HCT116 (cell line): ENCODE data around the gene KCNH2. TPM values are rescaled to one million over a fixed set of nuclear protein-coding genes. Genes with fewer than 3 reads are reported as not detected.

Experiments used
- ATAC-seq: fragments of 200-7000 bp; cut with Tn5 transposase; 2 replicates; pipeline ENCODE4 v1.9.1; 2020; ENCODE audit warnings: mild to moderate bottlenecking, moderate library complexity
- BruUV-seq: library from RNA; stranded (reverse); fragments of 400-500 nt; replicated peaks from 2 replicates; lab custom pipeline; 2021; lab: Mats Ljungman, UMichigan
- CTCF ChIA-PET: fragments of 300-600 bp; sonication (Branson Sonifier 250); formaldehyde crosslinking; loops from one replicate; lab custom pipeline; 2021; ENCODE audit warnings: antibody characterized with exemption; lab: Charles Lee
- POLR2A ChIA-PET: fragments of 300-600, 350-600 bp; sonication (Branson Sonifier 250); formaldehyde crosslinking; loops from one replicate; lab custom pipeline; 2021; ENCODE audit warnings: antibody characterized with exemption; lab: Charles Lee
- RAD21 ChIA-PET, 2 experiments: fragments of 300-600 bp; sonication (Branson Sonifier 250); formaldehyde crosslinking; loops; one replicate each; lab custom pipeline; 2023; ENCODE audit warnings: low total read pairs in 2 of 2; ENCODE audit not compliant: uncharacterized antibody in 2 of 2, unreplicated experiment in 2 of 2, low non-redundant PET in 1 of 2; lab: Charles Lee
- DNase-seq: peaks from one replicate; pipeline ENCODE4 v3.0.0-alpha.2; 2010; ENCODE audit warnings: low read depth, low spot score
- H2AFZ ChIP-seq: fragments of 200-600 bp; shearing (Covaris generic), sonication (generic); 2 replicates; pipeline ENCODE4 v1.6.1; 2017; ENCODE audit warnings: low read depth, mixed run types, mixed read lengths, antibody characterized with exemption, low read length; ENCODE audit not compliant: poor library complexity, severe bottlenecking
- H3K27ac ChIP-seq: 2 replicates; pipeline ENCODE4 v1.5.1; 2012; ENCODE audit warnings: low read depth, low read length
- H3K27me3 ChIP-seq: fragments of 200-600 bp; sonication (generic); 2 replicates; pipeline ENCODE4 v1.6.1; 2016; ENCODE audit warnings: mixed run types, low read length, mixed read lengths; ENCODE audit not compliant: insufficient read depth
- H3K36me3 ChIP-seq, 2 experiments: fragments of 200-500 bp in 1 of 2; fragments of 200-600 bp in 1 of 2; sonication (Bioruptor generic) in 1 of 2; sonication (generic) in 1 of 2; 2 replicates each; pipeline versions ENCODE4 v1.5.1 to v1.6.1; 2014 to 2016; ENCODE audit warnings: low read length in 2 of 2, inconsistent platforms in 1 of 2, mixed read lengths in 1 of 2, mixed run types in 1 of 2; ENCODE audit not compliant: insufficient read depth in 2 of 2, control insufficient read depth in 1 of 2
- H3K4me1 ChIP-seq, 2 experiments: fragments of 200-600 bp in 1 of 2; sonication (generic) in 1 of 2; 2 replicates each; pipeline versions ENCODE4 v1.5.1 to v1.6.1; 2012 to 2017; ENCODE audit warnings: low read length in 2 of 2, inconsistent platforms in 1 of 2, mild to moderate bottlenecking in 1 of 2, mixed read lengths in 1 of 2, mixed run types in 1 of 2, moderate library complexity in 1 of 2; ENCODE audit not compliant: insufficient read depth in 2 of 2, control insufficient read depth in 1 of 2
- H3K4me2 ChIP-seq: fragments of 200-600 bp; sonication (generic); 2 replicates; pipeline ENCODE4 v1.6.1; 2017; ENCODE audit warnings: mixed run types, low read length, mixed read lengths
- H3K4me3 ChIP-seq, 2 experiments: fragments of 200-600 bp in 1 of 2; sonication (generic) in 1 of 2; replicated peaks in 1 of 2; 2 replicates each; pipeline ENCODE4 v1.5.1; 2011 to 2016; ENCODE audit warnings: low read length in 2 of 2, control low read depth in 1 of 2, low read depth in 1 of 2, mild to moderate bottlenecking in 1 of 2, mixed read lengths in 1 of 2, mixed run types in 1 of 2
- H3K79me2 ChIP-seq: fragments of 200-600 bp; sonication (generic); 2 replicates; pipeline ENCODE4 v1.6.1; 2017; ENCODE audit warnings: mild to moderate bottlenecking, mixed run types, low read length, moderate library complexity, mixed read lengths; ENCODE audit not compliant: insufficient read depth
- H3K9ac ChIP-seq: fragments of 200-600 bp; sonication (generic); 2 replicates; pipeline ENCODE4 v1.6.1; 2016; ENCODE audit warnings: low read length, mixed read lengths
- H3K9me2 ChIP-seq: fragments of 200-600 bp; sonication (generic), shearing (Covaris generic); 2 replicates; pipeline ENCODE4 v1.6.1; 2017; ENCODE audit warnings: mixed run types, mild to moderate bottlenecking, moderate library complexity; ENCODE audit not compliant: insufficient read depth
- H3K9me3 ChIP-seq, 2 experiments: fragments of 200-500 bp in 1 of 2; fragments of 200-600 bp in 1 of 2; sonication (Bioruptor generic) in 1 of 2; sonication (generic) in 1 of 2; 2 replicates each; pipeline ENCODE4 v1.6.1; 2014 to 2017; ENCODE audit warnings: low read length in 2 of 2, mixed read lengths in 2 of 2, inconsistent platforms in 1 of 2, low read depth in 1 of 2, mild to moderate bottlenecking in 1 of 2, mixed run types in 1 of 2, moderate library complexity in 1 of 2; ENCODE audit not compliant: control insufficient read depth in 1 of 2, insufficient read depth in 1 of 2
- H4K20me1 ChIP-seq: fragments of 200-600 bp; sonication (generic), shearing (Covaris generic); 2 replicates; pipeline ENCODE4 v1.6.1; 2017; ENCODE audit warnings: mixed run types, mild to moderate bottlenecking, moderate library complexity; ENCODE audit not compliant: insufficient read depth
- ATF3 ChIP-seq: IDR thresholded peaks from 2 replicates; pipeline ENCODE4 v1.6.1; 2012
- CBX3 ChIP-seq: IDR thresholded peaks from 2 replicates; pipeline ENCODE4 v1.6.1; 2012; ENCODE audit warnings: low read depth
- CTCF ChIP-seq, 3 experiments: fragments of 200-600 bp in 1 of 3; sonication (generic) in 1 of 3; IDR thresholded peaks in 2 of 3; conservative IDR thresholded peaks in 1 of 3; 2 replicates each; pipeline ENCODE4 v1.5.1; 2012 to 2017; ENCODE audit warnings: low read depth in 2 of 3, low read length in 2 of 3, antibody characterized with exemption in 1 of 3, borderline replicate concordance in 1 of 3, control low read depth in 1 of 3, mild to moderate bottlenecking in 1 of 3, mixed read lengths in 1 of 3, mixed run types in 1 of 3, moderate library complexity in 1 of 3; ENCODE audit not compliant: insufficient read depth in 1 of 3
- EGR1 ChIP-seq: IDR thresholded peaks from 2 replicates; pipeline ENCODE4 v1.6.1; 2012; ENCODE audit warnings: low read depth
- ELF1 ChIP-seq: IDR thresholded peaks from 2 replicates; pipeline ENCODE4 v1.6.1; 2012; ENCODE audit warnings: low read depth, borderline replicate concordance
- EZH2 ChIP-seq: fragments of 200-600 bp; sonication (generic); IDR thresholded peaks from 2 replicates; pipeline ENCODE4 v1.6.1; 2017; ENCODE audit warnings: antibody characterized with exemption, mixed run types
- EZH2phosphoT487 ChIP-seq: fragments of 200-600 bp; IDR thresholded peaks from 2 replicates; pipeline ENCODE4 v1.6.1; 2018; ENCODE audit warnings: antibody characterized with exemption, borderline replicate concordance
- FOSL1 ChIP-seq: IDR thresholded peaks from 2 replicates; pipeline ENCODE4 v1.6.1; 2012; ENCODE audit warnings: low read depth
- JUND ChIP-seq: IDR thresholded peaks from 2 replicates; pipeline ENCODE4 v1.6.1; 2012
- MAX ChIP-seq: IDR thresholded peaks from 2 replicates; pipeline ENCODE4 v1.6.1; 2012
- POLR2A ChIP-seq: IDR thresholded peaks from 2 replicates; pipeline ENCODE4 v1.7.0; 2011; ENCODE audit warnings: borderline replicate concordance; ENCODE audit not compliant: insufficient read depth, insufficient read length; ENCODE audit errors: extremely low read depth
- POLR2AphosphoS5 ChIP-seq: IDR thresholded peaks from 2 replicates; pipeline ENCODE4 v1.6.1; 2011; ENCODE audit warnings: mild to moderate bottlenecking, low read depth, low read length, moderate library complexity
- RAD21 ChIP-seq: IDR thresholded peaks from 2 replicates; pipeline ENCODE4 v1.6.1; 2012; ENCODE audit warnings: low read depth, mild to moderate bottlenecking
- SIN3A ChIP-seq: IDR thresholded peaks from 2 replicates; pipeline ENCODE4 v1.6.1; 2012; ENCODE audit warnings: low read depth
- SP1 ChIP-seq: IDR thresholded peaks from 2 replicates; pipeline ENCODE4 v1.6.1; 2012; ENCODE audit warnings: low read depth
- SRF ChIP-seq: IDR thresholded peaks from 2 replicates; pipeline ENCODE4 v1.6.1; 2012; ENCODE audit warnings: low read depth
- TCF7L2 ChIP-seq: IDR thresholded peaks from 2 replicates; pipeline ENCODE4 v1.7.0; 2011; ENCODE audit warnings: borderline replicate concordance, inconsistent platforms; ENCODE audit not compliant: insufficient read depth, insufficient read length; ENCODE audit errors: extremely low read depth
- YY1 ChIP-seq: IDR thresholded peaks from 2 replicates; pipeline ENCODE4 v1.6.1; 2011; ENCODE audit warnings: low read length, low read depth, moderate library complexity, mild to moderate bottlenecking; ENCODE audit not compliant: insufficient replicate concordance; ENCODE audit errors: extremely low read depth
- ZBTB33 ChIP-seq: IDR thresholded peaks from 2 replicates; pipeline ENCODE4 v1.6.1; 2011; ENCODE audit warnings: mild to moderate bottlenecking, low read length, moderate library complexity; ENCODE audit not compliant: insufficient replicate concordance; ENCODE audit errors: extremely low read depth
- ZFX ChIP-seq: fragments of 450-650 bp; IDR thresholded peaks from 2 replicates; pipeline ENCODE4 v1.6.1; 2017
- ZNF274 ChIP-seq: fragments of 200-500 bp; sonication (Bioruptor generic); IDR thresholded peaks from 2 replicates; pipeline ENCODE4 v1.6.1; 2014; ENCODE audit warnings: mild to moderate bottlenecking, low read depth, low read length, inconsistent platforms
- intact Hi-C: fragments of 100-400 bp; cut with micrococcal nuclease; formaldehyde crosslinking; loops from 2 replicates; pipeline ENCODE4 v1.10.0; 2022
- total RNA-seq: library from RNA; stranded (reverse); gene quantifications from one replicate; pipeline ENCODE4 v1.2.1, GENCODE V29; 2021; ENCODE audit not compliant: unreplicated experiment

Gene KCNH2
- total RNA-seq, 1 experiment from 2014 or later: 9.7 TPM

- TF ChIP-seq ZNF274: no peak
- no peak for TF ChIP-seq CBX3
- TF ChIP-seq, all 23 proteins: peak for 0
Measured at GRCh38 chr7:151003572-151003971, 25.5 kb upstream of the KCNH2 start (continued).

- no peaks in the 10 kb centered on the region for H3K79me2 ChIP-seq
- TF ChIP-seq RAD21: no peak
- no peak for TF ChIP-seq ZNF274
- TF ChIP-seq MAX: no peak
- TF ChIP-seq EZH2phosphoT487: no peak
- TF ChIP-seq CTCF (IDR thresholded peaks at IDR 0.05 in 2 of 3, conservative IDR thresholded peaks at IDR 0.05 in 1 of 3; ENCODE audit: borderline replicate concordance in 1 of 3, insufficient read depth in 1 of 3, low read depth in 2 of 3, low read length in 2 of 3): no peak
- TF ChIP-seq FOSL1: no peak
- TF ChIP-seq ELF1: no peak
- no peak for TF ChIP-seq JUND
- no peak for TF ChIP-seq EGR1
- no peak for TF ChIP-seq YY1
- no peak for TF ChIP-seq SIN3A
- no peak for TF ChIP-seq ATF3
- TF ChIP-seq POLR2AphosphoS5: no peak
- TF ChIP-seq ZBTB33: no peak
- TF ChIP-seq SRF: no peak
- no peak for TF ChIP-seq TCF7L2
- TF ChIP-seq ZFX: no peak
- TF ChIP-seq POLR2A: no peak
- TF ChIP-seq SP1: no peak
- TF ChIP-seq EZH2: no peak
- H4K20me1 ChIP-seq: no peaks in the 10 kb centered on the region
- H3K4me3 ChIP-seq: no peak overlapping the region
- no peak overlapping the region for H3K27ac ChIP-seq
- H3K36me3 ChIP-seq: no peaks in the 10 kb centered on the region
- no peak for ATAC-seq
- CTCF ChIA-PET: no interaction called here
- H3K4me2 ChIP-seq: no peak overlapping the region
- H3K27me3 ChIP-seq: no peaks in the 10 kb centered on the region
- H2AFZ ChIP-seq: no peak overlapping the region
- DNase-seq: no peak
- no peak overlapping the region for H3K9ac ChIP-seq
- H3K4me1 ChIP-seq: no peaks in the 10 kb centered on the region
- BruUV-seq: no TSS peak
- H3K9me3 ChIP-seq: no peaks in the 10 kb centered on the region
- no peaks in the 10 kb centered on the region for H3K9me2 ChIP-seq
- RAD21 ChIA-PET: no interaction called here
- intact Hi-C loops: no loop called here
- POLR2A ChIA-PET: no interaction called here
Measured at GRCh38 chr7:151001546-151001945, 23.4 kb upstream of the KCNH2 start.
